IMR-90 (cell line): ENCODE data around the gene LHPP. TPM values are rescaled to one million over a fixed set of nuclear protein-coding genes. Genes with fewer than 3 reads are reported as not detected.

Source experiments
- ATAC-seq: fragments of 200-7000 bp; cut with Tn5 transposase; 2 replicates; pipeline ENCODE4 v1.9.1; 2020; ENCODE audit warnings: low read depth, mild to moderate bottlenecking, moderate library complexity
- BruUV-seq: library from RNA; stranded (reverse); fragments of 400-500 nt; replicated peaks from 2 replicates; lab custom pipeline; 2021; lab: Mats Ljungman, UMichigan
- CTCF ChIA-PET: fragments of 300-600 bp; formaldehyde crosslinking; extraction: SDS; loops from one replicate; lab custom pipeline; 2021; ENCODE audit warnings: antibody characterized with exemption; lab: Yijun Ruan, JAX
- POLR2A ChIA-PET: fragments of 300-600 bp; sonication (Branson Sonifier 250); formaldehyde crosslinking; loops from one replicate; lab custom pipeline; 2022; ENCODE audit warnings: antibody characterized with exemption; ENCODE audit not compliant: unreplicated experiment; lab: Charles Lee
- DNase-seq: peaks from one replicate; pipeline ENCODE4 v3.0.0; 2013
- H2AFZ ChIP-seq: replicated peaks from 2 replicates; pipeline ENCODE3; 2013; ENCODE audit warnings: low read length, mild to moderate bottlenecking; ENCODE audit not compliant: poor library complexity
- H2AK5ac ChIP-seq: 2 replicates; pipeline ENCODE4 v1.6.1; 2013; ENCODE audit warnings: low read depth, low read length, inconsistent platforms
- H2AK9ac ChIP-seq: replicated peaks from 2 replicates; pipeline ENCODE3; 2013; ENCODE audit warnings: mild to moderate bottlenecking, low read depth, low read length, moderate library complexity; ENCODE audit not compliant: poor library complexity
- H2BK120ac ChIP-seq: 2 replicates; pipeline ENCODE4 v1.6.1; 2013; ENCODE audit warnings: low read depth, low read length, inconsistent platforms
- H2BK15ac ChIP-seq: 3 replicates; pipeline ENCODE4 v1.6.1; 2013; ENCODE audit warnings: low read depth, low read length, inconsistent platforms
- H2BK20ac ChIP-seq: 2 replicates; pipeline ENCODE4 v1.6.1; 2013; ENCODE audit warnings: low read depth, mild to moderate bottlenecking, inconsistent platforms, low read length, moderate library complexity
- H2BK5ac ChIP-seq: 2 replicates; pipeline ENCODE4 v1.6.1; 2013; ENCODE audit warnings: mild to moderate bottlenecking, low read depth, low read length, inconsistent platforms; ENCODE audit not compliant: poor library complexity, severe bottlenecking
- H3K14ac ChIP-seq: replicated peaks from 2 replicates; pipeline ENCODE4 v1.6.1; 2013; ENCODE audit warnings: low read depth, low read length, inconsistent platforms
- H3K18ac ChIP-seq: 2 replicates; pipeline ENCODE4 v1.6.1; 2013; ENCODE audit warnings: low read depth, low read length, control low read depth
- H3K23ac ChIP-seq: 2 replicates; pipeline ENCODE4 v1.6.1; 2013; ENCODE audit warnings: low read depth, low read length, inconsistent platforms
- H3K27ac ChIP-seq: 2 replicates; pipeline ENCODE4 v1.5.1; 2013; ENCODE audit warnings: mild to moderate bottlenecking, control low read depth, low read length; ENCODE audit not compliant: insufficient read depth
- H3K27me3 ChIP-seq: 2 replicates; pipeline ENCODE4 v1.6.1; 2013; ENCODE audit warnings: low read length; ENCODE audit not compliant: control insufficient read depth, insufficient read depth
- H3K36me3 ChIP-seq: 2 replicates; pipeline ENCODE4 v1.6.1; 2013; ENCODE audit warnings: low read length, mixed read lengths; ENCODE audit not compliant: control insufficient read depth, insufficient read depth
- H3K4ac ChIP-seq: 2 replicates; pipeline ENCODE4 v1.6.1; 2013; ENCODE audit warnings: low read depth, low read length, inconsistent platforms
- H3K4me1 ChIP-seq: 2 replicates; pipeline ENCODE4 v1.6.1; 2013; ENCODE audit warnings: low read length, mixed read lengths; ENCODE audit not compliant: control insufficient read depth, insufficient read depth
- H3K4me2 ChIP-seq: 2 replicates; pipeline ENCODE4 v1.6.1; 2013; ENCODE audit warnings: low read depth, mild to moderate bottlenecking, control low read depth, low read length, moderate library complexity
- H3K4me3 ChIP-seq: 2 replicates; pipeline ENCODE4 v1.5.1; 2013; ENCODE audit warnings: low read depth, mild to moderate bottlenecking, control low read depth, low read length, moderate library complexity; ENCODE audit not compliant: insufficient read depth
- H3K56ac ChIP-seq: 2 replicates; pipeline ENCODE4 v1.6.1; 2013; ENCODE audit warnings: low read length, inconsistent platforms; ENCODE audit not compliant: insufficient read depth; ENCODE audit errors: extremely low read depth
- H3K79me1 ChIP-seq, 2 experiments: 2 replicates each; pipeline ENCODE4 v1.6.1; 2013; ENCODE audit warnings: low read length in 2 of 2, inconsistent platforms in 1 of 2, low read depth in 1 of 2
- H3K9ac ChIP-seq: 2 replicates; pipeline ENCODE4 v1.6.1; 2013; ENCODE audit warnings: low read depth, low read length, control low read depth
- H3K9me1 ChIP-seq: 2 replicates; pipeline ENCODE4 v1.6.1; 2013; ENCODE audit warnings: low read length, inconsistent platforms; ENCODE audit not compliant: insufficient read depth
- H3K9me3 ChIP-seq: 2 replicates; pipeline ENCODE4 v1.6.1; 2013; ENCODE audit warnings: low read length; ENCODE audit not compliant: control insufficient read depth, insufficient read depth
- H4K20me1 ChIP-seq: 2 replicates; pipeline ENCODE4 v1.6.1; 2013; ENCODE audit warnings: low read length, inconsistent platforms; ENCODE audit not compliant: insufficient read depth
- H4K5ac ChIP-seq: 2 replicates; pipeline ENCODE4 v1.6.1; 2013; ENCODE audit warnings: mild to moderate bottlenecking, low read depth, low read length, control low read depth
- H4K8ac ChIP-seq, 2 experiments: 2 replicates each; pipeline ENCODE4 v1.6.1; 2013; ENCODE audit warnings: low read depth in 2 of 2, low read length in 2 of 2, control low read depth in 1 of 2, inconsistent platforms in 1 of 2
- H4K91ac ChIP-seq: 2 replicates; pipeline ENCODE4 v1.6.1; 2013; ENCODE audit warnings: low read depth, low read length, inconsistent platforms; ENCODE audit not compliant: insufficient read depth
- BHLHE40 ChIP-seq: fragments of 150-350 bp; IDR thresholded peaks from 2 replicates; pipeline ENCODE4 v1.6.1; 2016; ENCODE audit warnings: mild to moderate bottlenecking, low read depth, low read length
- CHD1 ChIP-seq: IDR thresholded peaks from 2 replicates; pipeline ENCODE4 v1.6.1; 2012; ENCODE audit warnings: low read depth, low read length, improper control_type of control experiment
- MXI1 ChIP-seq: IDR thresholded peaks from 2 replicates; pipeline ENCODE4 v1.6.1; 2012; ENCODE audit warnings: low read depth, mild to moderate bottlenecking, low read length, moderate library complexity, borderline replicate concordance
- RAD21 ChIP-seq: IDR thresholded peaks from 2 replicates; pipeline ENCODE4 v1.6.1; 2012; ENCODE audit warnings: low read length, improper control_type of control experiment
- RCOR1 ChIP-seq: IDR thresholded peaks from 2 replicates; pipeline ENCODE4 v1.6.1; 2012; ENCODE audit warnings: mild to moderate bottlenecking, low read length, improper control_type of control experiment; ENCODE audit not compliant: insufficient replicate concordance
- SMC3 ChIP-seq: fragments of 150-350 bp; IDR thresholded peaks from 2 replicates; pipeline ENCODE4 v1.6.1; 2016; ENCODE audit warnings: low read depth, mild to moderate bottlenecking, antibody characterized with exemption, low read length, moderate library complexity
- USF2 ChIP-seq: fragments of 150-350 bp; IDR thresholded peaks from 2 replicates; pipeline ENCODE4 v1.6.1; 2017; ENCODE audit warnings: mild to moderate bottlenecking, antibody characterized with exemption, low read length, low read depth
- WGBS, 2 experiments: methylation state at CpG; one replicate each; pipeline versions ENCODE4 v1.1.5 to v1.1.7; 2013; ENCODE audit warnings: missing lambda C conversion rate in 2 of 2; ENCODE audit not compliant: insufficient read length in 1 of 2; ENCODE audit errors: extremely low coverage in 2 of 2; 5-methylcytosine and 5-hydroxymethylcytosine counted together
- dilution Hi-C: fragments of 300-500 bp; cut with HindIII; formaldehyde crosslinking; loops from one replicate; pipeline ENCODE4 v1.14.3; 2018; ENCODE audit warnings: low sequenced_read_pairs; ENCODE audit not compliant: unreplicated experiment
- in situ Hi-C: fragments of 300-500 bp; cut with MboI; formaldehyde crosslinking; loops from 3 replicates; pipeline ENCODE4 v1.14.3; 2019; ENCODE audit warnings: low sequenced_read_pairs, inconsistent platforms, mixed read lengths
- intact Hi-C: fragments of 100-400 bp; cut with micrococcal nuclease; formaldehyde crosslinking; loops from 2 replicates; pipeline ENCODE4 v1.10.0; 2022
- polyA plus RNA-seq, 3 experiments: library from polyadenylated mRNA; depleted of rRNA; stranded (reverse); fragments of >200 nt; gene quantifications; 2 replicates each; pipeline ENCODE4 v1.2.3, GENCODE V29; 2012; ENCODE audit warnings: low replicate concordance in 1 of 3
- total RNA-seq: library from RNA; depleted of rRNA; stranded (reverse); fragments of >200 nt; gene quantifications from 2 replicates; pipeline ENCODE4 v1.2.3, GENCODE V29; 2012
- TF ChIP-seq, protein P1 (sequence below): conservative IDR thresholded peaks from 2 replicates; pipeline ENCODE4 v1.5.1; 2012; ENCODE audit warnings: mild to moderate bottlenecking, low read depth, low read length, improper control_type of control experiment

Gene LHPP
- total and polyA plus RNA-seq, 2 of the 4 experiments (the other 2 are of a cell fraction), result 2.7 to 8.3 TPM

GRCh38 chr10:124605481-124605855 is 143.8 kb downstream of the LHPP start:
- ATAC-seq (no peak), DNase-seq (no peak)
- no peak overlapping the region for H2AFZ ChIP-seq
- no peaks in the 10 kb centered on the region for H3K79me1 ChIP-seq
- intact Hi-C loops (loop anchor here (2.0 kb wide), 1 partner anchor 61 kb away; no protein-coding TSS in a partner anchor), dilution Hi-C loops (no loop called here), in situ Hi-C loops (no loop called here)
- H3K9ac ChIP-seq, result no peak overlapping the region
- no peak overlapping the region for H4K8ac ChIP-seq
- H3K27ac ChIP-seq, result no peak overlapping the region
- H3K9me1 ChIP-seq, result no peaks in the 10 kb centered on the region
- H3K14ac ChIP-seq, result no peak overlapping the region
- H2BK120ac ChIP-seq, result no peak overlapping the region
- no peak overlapping the region for H3K18ac ChIP-seq
- no peaks in the 10 kb centered on the region for H3K36me3 ChIP-seq
- no peaks in the 10 kb centered on the region for H3K9me3 ChIP-seq
- no peak overlapping the region for H2AK5ac ChIP-seq
- H3K23ac ChIP-seq, result no peak overlapping the region
- 67% methylated on average over 4 of the region's 5 CpGs; no CpG with 5 or more reads in 1 of the 2 experiments for WGBS, 2 experiments
- H2AK9ac ChIP-seq, result no peak overlapping the region
- H2BK20ac ChIP-seq, result no peak overlapping the region
- ChIA-PET POLR2A (no interaction called here), CTCF (interaction anchor here (0.6 kb wide), 1 partner anchor 9 kb away, joined by 3 read pairs; no protein-coding TSS in a partner anchor)
- no peak for TF ChIP-seq RAD21
- no peak for TF ChIP-seq USF2
- TF ChIP-seq RCOR1, result no peak
- no peak for TF ChIP-seq SMC3
- TF ChIP-seq BHLHE40, result no peak
- TF ChIP-seq CHD1, result no peak
- TF ChIP-seq, protein P1, sequence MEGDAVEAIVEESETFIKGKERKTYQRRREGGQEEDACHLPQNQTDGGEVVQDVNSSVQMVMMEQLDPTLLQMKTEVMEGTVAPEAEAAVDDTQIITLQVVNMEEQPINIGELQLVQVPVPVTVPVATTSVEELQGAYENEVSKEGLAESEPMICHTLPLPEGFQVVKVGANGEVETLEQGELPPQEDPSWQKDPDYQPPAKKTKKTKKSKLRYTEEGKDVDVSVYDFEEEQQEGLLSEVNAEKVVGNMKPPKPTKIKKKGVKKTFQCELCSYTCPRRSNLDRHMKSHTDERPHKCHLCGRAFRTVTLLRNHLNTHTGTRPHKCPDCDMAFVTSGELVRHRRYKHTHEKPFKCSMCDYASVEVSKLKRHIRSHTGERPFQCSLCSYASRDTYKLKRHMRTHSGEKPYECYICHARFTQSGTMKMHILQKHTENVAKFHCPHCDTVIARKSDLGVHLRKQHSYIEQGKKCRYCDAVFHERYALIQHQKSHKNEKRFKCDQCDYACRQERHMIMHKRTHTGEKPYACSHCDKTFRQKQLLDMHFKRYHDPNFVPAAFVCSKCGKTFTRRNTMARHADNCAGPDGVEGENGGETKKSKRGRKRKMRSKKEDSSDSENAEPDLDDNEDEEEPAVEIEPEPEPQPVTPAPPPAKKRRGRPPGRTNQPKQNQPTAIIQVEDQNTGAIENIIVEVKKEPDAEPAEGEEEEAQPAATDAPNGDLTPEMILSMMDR, result no peak
- no peak for TF ChIP-seq MXI1
- H3K56ac ChIP-seq, result no peak overlapping the region
- no peak overlapping the region for H3K4ac ChIP-seq
- H3K4me1 ChIP-seq, result no peaks in the 10 kb centered on the region
- no peak overlapping the region for H4K5ac ChIP-seq
- no peak overlapping the region for H3K4me3 ChIP-seq
- H4K20me1 ChIP-seq, result no peaks in the 10 kb centered on the region
- H4K91ac ChIP-seq, result no peak overlapping the region
- H3K4me2 ChIP-seq, result no peak overlapping the region
- no TSS peak for BruUV-seq
- peaks cover 3% of the 10 kb centered on the region; the same call in 1 of the 2 replicates for H3K27me3 ChIP-seq
- H2BK5ac ChIP-seq, result no peak overlapping the region
- H2BK15ac ChIP-seq, result no peak overlapping the region
